ENCODE data around the gene RPL27A. TPM values are rescaled to one million over a fixed set of nuclear protein-coding genes. Genes with fewer than 3 reads are reported as not detected.

Gene RPL27A
- total RNA-seq, 1 donor from 2014 or later = 1,281 TPM

DNA sequence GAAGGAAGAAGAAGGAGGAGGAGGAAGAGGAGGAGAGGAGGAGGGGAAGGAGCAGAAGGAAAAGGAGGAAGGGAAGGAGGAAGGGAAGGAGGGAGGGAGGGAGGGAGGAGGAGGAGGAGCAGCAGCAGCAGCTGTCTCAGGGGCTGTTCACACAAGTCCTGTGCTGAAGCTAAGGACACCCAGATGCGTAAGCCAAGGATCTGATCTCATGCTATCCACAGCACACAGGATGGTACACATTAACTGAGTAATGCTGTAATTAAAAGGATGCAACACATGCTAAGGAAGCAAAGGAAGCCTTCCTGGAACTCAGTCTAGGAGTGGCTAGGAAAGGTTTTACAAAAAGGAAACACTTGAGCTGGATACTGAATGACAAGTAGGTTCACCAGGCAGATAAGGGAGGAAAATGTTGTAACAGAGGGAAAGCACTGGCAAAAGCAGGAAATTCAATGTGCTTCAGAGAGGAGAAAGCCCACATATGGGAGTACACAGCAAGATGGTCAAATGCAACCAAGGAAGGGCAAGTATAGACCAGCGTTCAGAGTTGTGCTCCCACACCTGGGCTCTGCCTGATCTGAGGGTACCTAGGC lies 32.1 kb upstream of the RPL27A start:
- no peaks in the 10 kb centered on the region for H3K27me3 ChIP-seq (ENCODE audit: control insufficient read depth, insufficient read depth, low read length)
- no peak for TF ChIP-seq CTCF (IDR thresholded peaks at IDR 0.05; ENCODE audit: insufficient read depth, low read length, poor library complexity, severe bottlenecking)
- DNase-seq (ENCODE audit: low read depth) = no peak
- H3K36me3 ChIP-seq (ENCODE audit: control insufficient read depth, insufficient read depth, low read length) = no peaks in the 10 kb centered on the region
- H3K4me3 ChIP-seq (ENCODE audit: low read depth, low read length) = no peak overlapping the region

DNA sequence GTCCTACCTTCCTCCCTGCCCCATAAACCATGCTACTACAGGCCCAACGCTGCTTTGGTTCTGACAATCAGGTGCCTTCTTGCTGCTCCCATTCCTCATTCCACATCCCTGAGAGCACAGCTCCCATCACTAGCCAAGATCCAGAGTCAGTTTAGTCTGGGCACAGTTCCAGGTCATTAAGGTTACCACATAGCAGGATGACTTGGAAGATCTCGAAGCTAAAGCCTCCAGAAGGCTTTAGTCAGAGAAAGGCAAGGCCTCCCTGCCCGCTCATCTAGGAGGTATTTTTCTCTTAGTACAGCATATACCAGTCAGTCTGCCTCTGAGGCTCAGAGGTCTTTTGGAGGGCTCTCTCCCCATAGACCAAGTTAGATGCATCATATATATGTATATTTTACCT lies 30.5 kb upstream of the RPL27A start:
- DNase-seq (ENCODE audit: low read depth) = peak; percentile 62

GRCh38 chr11:8654503-8654902 lies 28.1 kb upstream of the RPL27A start:
- TF ChIP-seq CTCF (IDR thresholded peaks at IDR 0.05; ENCODE audit: insufficient read depth, low read length, poor library complexity, severe bottlenecking) = no peak
- no peak for DNase-seq (ENCODE audit: low read depth)

More for the DNA sequence above, 30.5 kb upstream of the RPL27A start:
- Histone ChIP-seq H3K4me3 (ENCODE audit: low read depth, low read length) (no peak overlapping the region), H3K36me3 (ENCODE audit: control insufficient read depth, insufficient read depth, low read length) (no peaks in the 10 kb centered on the region), H3K27me3 (ENCODE audit: control insufficient read depth, insufficient read depth, low read length) (no peaks in the 10 kb centered on the region)
- TF ChIP-seq CTCF (IDR thresholded peaks at IDR 0.05; ENCODE audit: insufficient read depth, low read length, poor library complexity, severe bottlenecking) = no peak

GRCh38 chr11:8656291-8656690 lies 26.3 kb upstream of the RPL27A start:
- Histone ChIP-seq H3K27me3 (ENCODE audit: control insufficient read depth, insufficient read depth, low read length) (no peaks in the 10 kb centered on the region), H3K4me3 (ENCODE audit: low read depth, low read length) (no peak overlapping the region), H3K36me3 (ENCODE audit: control insufficient read depth, insufficient read depth, low read length) (no peaks in the 10 kb centered on the region)
- no peak for DNase-seq (ENCODE audit: low read depth)
- TF ChIP-seq CTCF (IDR thresholded peaks at IDR 0.05; ENCODE audit: insufficient read depth, low read length, poor library complexity, severe bottlenecking) = no peak

More at GRCh38 chr11:8654503-8654902, 28.1 kb upstream of the RPL27A start:
- H3K27me3 ChIP-seq (ENCODE audit: control insufficient read depth, insufficient read depth, low read length) = no peaks in the 10 kb centered on the region
- no peaks in the 10 kb centered on the region for H3K36me3 ChIP-seq (ENCODE audit: control insufficient read depth, insufficient read depth, low read length)
- no peak overlapping the region for H3K4me3 ChIP-seq (ENCODE audit: low read depth, low read length)

GRCh38 chr11:8658321-8659057 lies 24.1 kb upstream of the RPL27A start:
- TF ChIP-seq CTCF (IDR thresholded peaks at IDR 0.05; ENCODE audit: insufficient read depth, low read length, poor library complexity, severe bottlenecking) = no peak
- no peak for DNase-seq (ENCODE audit: low read depth)
- Histone ChIP-seq H3K27me3 (ENCODE audit: control insufficient read depth, insufficient read depth, low read length) (no peaks in the 10 kb centered on the region), H3K36me3 (ENCODE audit: control insufficient read depth, insufficient read depth, low read length) (no peaks in the 10 kb centered on the region), H3K4me3 (ENCODE audit: low read depth, low read length) (no peak overlapping the region)

Data from kidney epithelial cell (primary cell).